Osteoblast (primary cell): ENCODE data around the gene MYEOV. TPM values are rescaled to one million over a fixed set of nuclear protein-coding genes. Genes with fewer than 3 reads are reported as not detected.

ENCODE experiments used
- DNase-seq: peaks from one replicate; pipeline ENCODE4 v3.0.0; 2011; ENCODE audit warnings: low spot score, mixed read lengths; ENCODE audit not compliant: insufficient read length; ENCODE audit errors: missing footprints
- H2AFZ ChIP-seq: 2 replicates; pipeline ENCODE4 v1.6.0; 2011; ENCODE audit warnings: mild to moderate bottlenecking, low read length
- H3K27ac ChIP-seq: 2 replicates; pipeline ENCODE4 v1.5.1; 2011; ENCODE audit warnings: mild to moderate bottlenecking, low read depth, low read length, moderate library complexity
- H3K27me3 ChIP-seq: 2 replicates; pipeline ENCODE4 v1.6.0; 2012; ENCODE audit warnings: mild to moderate bottlenecking, control low read depth, inconsistent platforms, low read length, moderate library complexity; ENCODE audit not compliant: insufficient read depth
- H3K36me3 ChIP-seq: 2 replicates; pipeline ENCODE4 v1.5.1; 2011; ENCODE audit warnings: mild to moderate bottlenecking, low read length, control low read depth, moderate library complexity; ENCODE audit not compliant: insufficient read depth
- H3K4me1 ChIP-seq: 2 replicates; pipeline ENCODE4 v1.5.1; 2011; ENCODE audit warnings: mild to moderate bottlenecking, low read length, control low read depth, moderate library complexity; ENCODE audit not compliant: insufficient read depth
- H3K4me2 ChIP-seq: 2 replicates; pipeline ENCODE4 v1.6.0; 2011; ENCODE audit warnings: mild to moderate bottlenecking, low read length; ENCODE audit not compliant: insufficient read depth
- H3K4me3 ChIP-seq: fragments of 200-600 bp; sonication (generic); 3 replicates; pipeline ENCODE4 v1.5.1; 2012; ENCODE audit warnings: mild to moderate bottlenecking, low read length, inconsistent platforms; ENCODE audit not compliant: insufficient read depth
- H3K79me2 ChIP-seq: 2 replicates; pipeline ENCODE4 v1.6.0; 2012; ENCODE audit warnings: mild to moderate bottlenecking, low read length, control low read depth, inconsistent platforms; ENCODE audit not compliant: insufficient read depth
- H3K9me3 ChIP-seq: 2 replicates; pipeline ENCODE4 v1.5.1; 2011; ENCODE audit warnings: low read depth, low read length, control low read depth
- H4K20me1 ChIP-seq: 2 replicates; pipeline ENCODE4 v1.6.0; 2012; ENCODE audit warnings: mild to moderate bottlenecking, low read length, control low read depth; ENCODE audit not compliant: insufficient read depth
- total RNA-seq: library from RNA; depleted of rRNA; stranded (reverse); fragments of >200 nt; gene quantifications from 2 replicates; pipeline ENCODE4 v1.2.3, GENCODE V29; 2012
- TF ChIP-seq, protein P1 (sequence below): IDR thresholded peaks from 2 replicates; pipeline ENCODE4 v1.5.1; 2011; ENCODE audit warnings: mild to moderate bottlenecking, low read depth, low read length, moderate library complexity; ENCODE audit errors: extremely low read depth

MYEOV gene
- total RNA-seq, 1 donor: 1.4 TPM

GRCh38 chr11:69251639-69252489, 42.1 kb upstream of the MYEOV start:
- Histone ChIP-seq H3K27ac (no peak overlapping the region), H3K4me2 (no peak overlapping the region), H3K79me2 (no peaks in the 10 kb centered on the region), H3K27me3 (peaks cover 43% of the 10 kb centered on the region), H3K36me3 (no peaks in the 10 kb centered on the region), H4K20me1 (no peaks in the 10 kb centered on the region), H3K4me3 (no peak overlapping the region), H3K9me3 (peaks cover 10% of the 10 kb centered on the region), H2AFZ (no peak overlapping the region), H3K4me1 (no peaks in the 10 kb centered on the region)
- DNase-seq: no peak
- TF ChIP-seq, protein P1, sequence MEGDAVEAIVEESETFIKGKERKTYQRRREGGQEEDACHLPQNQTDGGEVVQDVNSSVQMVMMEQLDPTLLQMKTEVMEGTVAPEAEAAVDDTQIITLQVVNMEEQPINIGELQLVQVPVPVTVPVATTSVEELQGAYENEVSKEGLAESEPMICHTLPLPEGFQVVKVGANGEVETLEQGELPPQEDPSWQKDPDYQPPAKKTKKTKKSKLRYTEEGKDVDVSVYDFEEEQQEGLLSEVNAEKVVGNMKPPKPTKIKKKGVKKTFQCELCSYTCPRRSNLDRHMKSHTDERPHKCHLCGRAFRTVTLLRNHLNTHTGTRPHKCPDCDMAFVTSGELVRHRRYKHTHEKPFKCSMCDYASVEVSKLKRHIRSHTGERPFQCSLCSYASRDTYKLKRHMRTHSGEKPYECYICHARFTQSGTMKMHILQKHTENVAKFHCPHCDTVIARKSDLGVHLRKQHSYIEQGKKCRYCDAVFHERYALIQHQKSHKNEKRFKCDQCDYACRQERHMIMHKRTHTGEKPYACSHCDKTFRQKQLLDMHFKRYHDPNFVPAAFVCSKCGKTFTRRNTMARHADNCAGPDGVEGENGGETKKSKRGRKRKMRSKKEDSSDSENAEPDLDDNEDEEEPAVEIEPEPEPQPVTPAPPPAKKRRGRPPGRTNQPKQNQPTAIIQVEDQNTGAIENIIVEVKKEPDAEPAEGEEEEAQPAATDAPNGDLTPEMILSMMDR: no peak

- Histone ChIP-seq H3K79me2 (no peaks in the 10 kb centered on the region), H4K20me1 (no peaks in the 10 kb centered on the region), H3K9me3 (peaks cover 10% of the 10 kb centered on the region), H2AFZ (no peak overlapping the region), H3K27ac (no peak overlapping the region), H3K4me3 (no peak overlapping the region), H3K36me3 (no peaks in the 10 kb centered on the region), H3K4me2 (no peak overlapping the region), H3K27me3 (peaks cover 43% of the 10 kb centered on the region), H3K4me1 (no peaks in the 10 kb centered on the region)
- TF ChIP-seq, protein P1: no peak
- no peak for DNase-seq
Measured at GRCh38 chr11:69252490-69252837, 41.5 kb upstream of the MYEOV start.

GRCh38 chr11:69253028-69253427, 40.9 kb upstream of the MYEOV start:
- H3K4me3 ChIP-seq: no peak overlapping the region
- H3K36me3 ChIP-seq: no peaks in the 10 kb centered on the region
- no peak overlapping the region for H3K4me2 ChIP-seq
- no peak overlapping the region for H3K27ac ChIP-seq
- H3K27me3 ChIP-seq: peaks cover 40% of the 10 kb centered on the region
- H3K4me1 ChIP-seq: no peaks in the 10 kb centered on the region
- H3K9me3 ChIP-seq: peaks cover 10% of the 10 kb centered on the region
- TF ChIP-seq, protein P1: no peak
- H2AFZ ChIP-seq: no peak overlapping the region
- no peaks in the 10 kb centered on the region for H3K79me2 ChIP-seq
- peak; percentile 91 for DNase-seq
- no peaks in the 10 kb centered on the region for H4K20me1 ChIP-seq

DNA sequence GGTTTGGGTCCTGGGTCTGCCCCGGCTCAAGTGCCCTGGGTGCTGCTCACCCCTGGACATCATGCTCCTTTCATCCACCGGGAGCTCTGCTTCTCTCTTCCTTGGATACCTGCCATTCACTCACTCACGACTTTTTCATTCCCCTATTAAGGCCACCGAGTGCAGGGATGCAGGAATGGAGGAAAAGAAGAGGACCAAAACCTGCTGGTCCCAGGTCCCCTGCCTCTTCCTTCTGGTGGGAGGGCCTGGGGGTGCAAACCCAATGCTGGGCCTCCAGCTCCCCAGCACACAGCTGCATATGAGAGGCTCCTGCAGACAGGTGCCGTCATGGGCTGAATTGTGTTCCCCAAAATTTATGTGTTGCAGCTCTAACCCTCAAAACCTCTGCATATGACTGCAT, 36.8 kb upstream of the MYEOV start:
- Histone ChIP-seq H2AFZ (no peak overlapping the region), H3K27me3 (peaks cover 19% of the 10 kb centered on the region), H4K20me1 (no peaks in the 10 kb centered on the region), H3K9me3 (peaks cover 10% of the 10 kb centered on the region), H3K79me2 (no peaks in the 10 kb centered on the region), H3K36me3 (no peaks in the 10 kb centered on the region), H3K4me3 (no peak overlapping the region), H3K27ac (no peak overlapping the region), H3K4me2 (no peak overlapping the region), H3K4me1 (no peaks in the 10 kb centered on the region)
- DNase-seq: no peak
- TF ChIP-seq, protein P1: no peak
